ENCODE data around the gene ATG7. TPM values are rescaled to one million over a fixed set of nuclear protein-coding genes. Genes with fewer than 3 reads are reported as not detected.
"Not testable (repeated sequence)": the region's sequence is repeated elsewhere in the genome, so short reads cannot be mapped to it uniquely, and the experiment has no call there.

The ATG7 gene
- total RNA-seq, 8 experiments from 2014 or later = 16.9 to 39.4 (median 24.8) TPM

DNA sequence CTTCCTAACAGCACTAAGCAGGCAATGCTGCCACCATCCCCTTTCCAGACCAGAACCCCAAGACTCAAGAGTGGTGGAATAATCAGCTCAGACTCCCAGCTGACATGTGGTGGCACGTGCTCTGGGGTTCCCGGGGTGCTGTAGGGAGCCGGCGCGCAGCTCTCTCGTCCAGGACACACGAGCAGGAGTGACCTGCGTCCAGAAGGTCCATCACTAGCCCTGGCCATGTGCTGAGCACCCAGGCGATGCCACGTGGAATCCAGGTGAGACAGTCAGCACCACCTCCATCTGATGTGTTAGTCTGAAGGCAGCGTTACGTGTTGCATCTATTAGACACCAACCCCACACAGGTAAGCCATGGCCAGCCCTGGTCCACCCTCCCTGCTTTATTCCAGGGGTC, 293.3 kb downstream of the ATG7 start:
- Histone ChIP-seq H3K4me3 (no peak overlapping the region), H3K4me1 (replicated peaks in 1 of 2) (peaks cover 17 to 20% of the 10 kb centered on the region in 2 donors), H3K27ac (no peak overlapping the region)
- 90 to 100% (median 100%) methylated on average over 1 to 9 of the region's 12 CpGs; no CpG with 5 or more reads in 3 of the 10 experiments for WGBS, 10 experiments
- ATAC-seq (replicated peaks in 6 of 8) = no peak
- in situ Hi-C loops (cut with MboI; ENCODE audit: low pct_unique_long_range_greater_than_20kb in 2 of 9, low sequenced_read_pairs in 9 of 9, unreplicated experiment in 9 of 9) = no loop called here

DNA sequence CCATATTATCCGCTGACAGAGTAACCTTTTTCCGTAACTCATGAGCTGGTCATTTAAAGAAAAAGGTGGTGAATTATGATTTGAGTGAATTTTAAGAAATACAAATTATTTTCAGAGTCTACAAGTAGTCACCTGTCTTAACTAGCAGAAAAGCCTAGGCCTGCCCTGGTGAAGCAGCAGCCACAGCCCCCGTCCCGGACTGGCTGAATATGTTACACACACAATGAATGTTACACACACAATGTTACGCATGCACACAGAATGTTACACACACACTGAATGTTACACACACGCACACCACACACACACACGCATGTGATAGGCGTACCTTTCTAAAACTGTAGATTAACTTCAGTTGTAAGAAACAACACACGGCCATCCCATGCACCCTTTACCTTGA, 293.7 kb downstream of the ATG7 start:
- H3K27ac ChIP-seq = no peak overlapping the region
- 75 to 100% (median 97%) methylated on average over 2 to 9 of the region's 9 CpGs; no CpG with 5 or more reads in 1 of the 10 experiments for WGBS, 10 experiments
- in situ Hi-C loops (cut with MboI; ENCODE audit: low pct_unique_long_range_greater_than_20kb in 2 of 9, low sequenced_read_pairs in 9 of 9, unreplicated experiment in 9 of 9) = no loop called here
- peaks cover 18 to 20% of the 10 kb centered on the region in 2 donors for H3K4me1 ChIP-seq (replicated peaks in 1 of 2)
- no peak overlapping the region for H3K4me3 ChIP-seq
- no peak for ATAC-seq (replicated peaks in 6 of 8)

DNA sequence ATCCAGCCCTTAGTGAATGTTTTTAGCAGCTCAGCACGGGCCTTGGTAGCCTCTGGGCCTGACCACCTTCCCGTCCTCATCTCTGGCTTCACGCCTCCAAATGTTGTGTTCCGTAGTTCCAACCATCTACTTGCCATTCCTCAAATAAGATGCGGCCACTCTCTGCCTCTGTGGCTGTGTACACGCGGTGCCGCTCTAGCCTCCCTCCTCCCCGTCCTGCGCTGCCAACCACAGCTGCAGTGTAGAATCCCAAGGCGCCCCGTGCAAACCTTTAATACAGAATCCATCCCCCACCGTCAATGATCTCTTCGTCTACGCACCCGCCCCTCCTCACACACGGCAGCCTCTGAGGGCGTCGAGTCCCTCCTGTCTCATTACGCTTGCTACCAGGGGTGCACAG, 294.3 kb downstream of the ATG7 start:
- no peak overlapping the region for H3K4me3 ChIP-seq
- H3K4me1 ChIP-seq (replicated peaks in 1 of 2) = peaks cover 13 to 15% of the 10 kb centered on the region in 2 donors
- no peak overlapping the region for H3K27ac ChIP-seq
- WGBS, 10 experiments = 95 to 100% (median 100%) methylated on average over 1 to 19 of the region's 20 CpGs; no CpG with 5 or more reads in 1 of the 10 experiments
- no peak for ATAC-seq (replicated peaks in 6 of 8)
- in situ Hi-C loops (cut with MboI; ENCODE audit: low pct_unique_long_range_greater_than_20kb in 2 of 9, low sequenced_read_pairs in 9 of 9, unreplicated experiment in 9 of 9) = no loop called here

DNA sequence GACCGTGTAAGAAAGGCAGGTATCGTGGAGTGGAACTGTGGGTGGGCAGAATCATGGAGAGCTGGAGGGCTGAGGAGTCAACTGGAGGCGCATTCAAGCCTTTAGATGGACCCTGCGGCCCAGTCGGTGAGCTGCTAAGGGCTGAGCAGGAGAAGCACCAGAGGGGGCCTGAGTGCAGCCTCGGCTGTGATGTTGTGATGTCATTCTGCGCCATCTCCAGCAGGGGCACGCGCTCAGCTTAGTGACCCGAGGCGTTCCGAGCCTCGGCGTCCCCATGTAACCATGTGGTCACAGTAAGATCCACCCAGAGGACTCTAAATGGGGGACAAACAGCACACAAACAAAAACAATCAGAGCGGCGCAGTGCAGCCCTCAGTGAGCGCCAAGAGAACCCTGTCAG, 294.7 kb downstream of the ATG7 start:
- no peak for ATAC-seq (replicated peaks in 6 of 8)
- in situ Hi-C loops (cut with MboI; ENCODE audit: low pct_unique_long_range_greater_than_20kb in 2 of 9, low sequenced_read_pairs in 9 of 9, unreplicated experiment in 9 of 9) = no loop called here

DNA sequence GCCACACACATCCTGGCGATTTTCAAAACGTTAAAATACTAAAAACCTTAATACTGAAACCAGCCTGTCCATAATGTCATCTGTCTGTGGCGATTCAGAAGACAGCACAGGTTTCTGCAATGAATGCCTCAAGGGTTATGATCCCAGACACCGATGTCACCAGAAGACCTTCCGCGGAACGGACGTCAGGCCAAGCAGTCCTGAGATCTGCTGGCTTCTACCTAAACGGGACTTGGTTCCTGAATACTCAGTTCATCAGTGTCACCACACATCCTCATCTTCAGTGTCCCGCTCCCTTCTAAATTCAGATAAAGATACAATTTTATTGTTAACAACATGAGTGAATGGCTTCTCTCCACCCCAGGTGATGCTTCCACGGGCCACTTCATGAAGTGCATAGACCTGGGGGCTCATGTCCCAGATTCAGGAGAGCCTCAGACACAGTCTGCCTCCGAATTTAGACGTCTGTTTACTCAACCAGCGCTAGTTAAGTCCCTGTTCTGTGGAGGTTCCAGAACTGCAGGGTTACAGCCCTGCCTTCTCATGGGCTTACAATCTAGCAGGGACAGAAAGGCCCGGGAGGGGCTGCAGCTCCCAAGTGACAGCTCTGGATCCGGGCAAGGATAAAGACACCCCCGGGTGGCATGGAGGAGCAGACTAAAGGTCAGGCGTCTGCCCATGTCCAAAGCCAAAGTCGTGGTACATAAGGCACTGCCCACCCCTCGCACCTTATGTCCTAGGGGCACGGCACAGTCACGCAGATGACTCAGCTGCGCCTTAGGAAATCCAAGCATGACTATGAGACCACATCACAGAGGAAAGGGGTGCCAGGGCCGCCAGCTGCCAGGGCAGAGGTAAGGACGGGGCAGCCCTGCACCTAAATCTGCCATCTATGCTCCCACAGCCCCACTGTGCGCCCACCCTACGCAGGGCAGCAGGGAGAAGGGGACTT, 295.6 kb downstream of the ATG7 start:
- no peak overlapping the region for H3K27ac ChIP-seq

More for the DNA sequence above, 294.7 kb downstream of the ATG7 start:
- WGBS, 10 experiments = 80 to 100% (median 96%) methylated on average over 1 to 14 of the region's 17 CpGs; no CpG with 5 or more reads in 1 of the 10 experiments
- H3K4me3 ChIP-seq = no peak overlapping the region
- peaks cover 8 to 11% of the 10 kb centered on the region in 2 donors for H3K4me1 ChIP-seq (replicated peaks in 1 of 2)
- no peak overlapping the region for H3K27ac ChIP-seq

DNA sequence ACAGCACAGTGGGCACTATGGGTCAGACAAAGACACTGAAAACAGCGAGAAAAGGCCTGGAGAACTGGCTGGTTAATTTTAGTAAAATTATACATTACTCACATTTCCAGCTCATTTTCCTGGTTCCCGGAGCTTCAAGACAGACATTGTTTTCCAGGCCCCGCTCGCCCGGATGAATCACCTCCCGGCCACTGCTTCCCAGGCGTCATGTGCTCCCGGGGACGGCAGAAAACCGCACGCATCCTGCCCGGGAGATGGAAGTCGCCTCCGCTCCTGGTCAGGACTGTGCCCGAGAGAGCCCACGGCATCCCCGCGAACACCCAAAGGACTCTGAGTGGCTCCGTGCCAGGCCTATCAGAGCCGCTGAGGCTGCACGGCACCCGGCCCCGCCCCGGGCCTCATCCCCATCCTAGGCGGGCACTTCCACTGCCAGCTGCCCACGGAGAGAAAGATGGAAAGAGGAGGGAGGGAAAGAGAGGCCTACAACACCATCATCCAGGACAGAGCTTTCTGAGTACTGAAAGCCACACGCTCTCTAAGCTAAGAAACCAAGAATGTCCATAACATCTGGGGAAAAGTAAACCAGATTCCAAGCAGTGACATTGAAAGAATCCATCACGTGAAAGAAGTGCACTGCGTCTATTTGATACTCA, 296.4 kb downstream of the ATG7 start:
- ATAC-seq (replicated peaks in 6 of 8) = peak; percentile 20 to 91 (median 50)
- H3K27ac ChIP-seq = no peak overlapping the region
- no peak overlapping the region for H3K4me3 ChIP-seq
- WGBS, 10 experiments = 0 to 100% (median 88%) methylated on average over 1 to 13 of the region's 29 CpGs; no CpG with 5 or more reads in 3 of the 10 experiments
- peaks cover 8 to 11% of the 10 kb centered on the region in 2 donors for H3K4me1 ChIP-seq (replicated peaks in 1 of 2)
- in situ Hi-C loops (cut with MboI; ENCODE audit: low pct_unique_long_range_greater_than_20kb in 2 of 9, low sequenced_read_pairs in 9 of 9, unreplicated experiment in 9 of 9) = no loop called here

More for the DNA sequence above, 295.6 kb downstream of the ATG7 start:
- WGBS, 10 experiments = 78 to 98% (median 92%) methylated on average over 1 to 11 of the region's 27 CpGs
- in situ Hi-C loops (cut with MboI; ENCODE audit: low pct_unique_long_range_greater_than_20kb in 2 of 9, low sequenced_read_pairs in 9 of 9, unreplicated experiment in 9 of 9) = no loop called here
- ATAC-seq (replicated peaks in 6 of 8) = peak in 2 of 8 experiments; percentile 54 to 67
- H3K4me3 ChIP-seq = no peak overlapping the region
- H3K4me1 ChIP-seq (replicated peaks in 1 of 2) = peaks cover 8 to 11% of the 10 kb centered on the region in 2 donors

DNA sequence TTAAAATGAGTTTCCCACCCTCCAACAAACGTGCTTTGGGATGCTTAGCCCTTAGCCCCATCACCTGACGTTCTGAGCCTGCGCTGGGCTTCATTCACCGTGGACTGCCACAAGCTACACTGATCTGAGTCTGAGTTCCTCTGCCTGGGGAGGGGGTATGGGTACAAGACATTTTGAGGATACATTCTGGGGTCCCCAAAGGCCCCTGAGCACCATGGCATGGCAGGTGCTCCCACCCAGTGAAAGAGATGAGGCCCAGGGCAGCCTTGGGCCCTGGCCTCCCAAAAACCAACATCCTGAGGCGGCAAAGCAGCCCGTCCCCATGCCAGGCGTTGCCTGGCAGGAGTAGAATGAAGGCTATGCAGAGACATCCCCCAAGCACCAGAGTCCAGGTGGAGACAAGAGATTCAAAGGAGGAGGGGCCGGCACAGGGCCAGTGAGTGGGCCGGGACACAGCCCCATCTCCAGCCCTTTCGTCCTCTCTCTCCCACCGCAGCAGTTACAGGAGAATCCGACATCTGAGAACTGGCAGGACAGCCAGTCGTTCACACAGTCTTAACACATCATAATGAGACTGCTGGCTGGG, 297.1 kb downstream of the ATG7 start:
- Histone ChIP-seq H3K4me1 (replicated peaks in 1 of 2) (peaks cover 8 to 11% of the 10 kb centered on the region in 2 donors), H3K4me3 (no peak overlapping the region), H3K27ac (no peak overlapping the region)
- ATAC-seq (replicated peaks in 6 of 8) = no peak
- WGBS, 10 experiments = 68 to 94% (median 82%) methylated on average over 3 to 10 of the region's 13 CpGs; no CpG with 5 or more reads in 6 of the 10 experiments
- in situ Hi-C loops (cut with MboI; ENCODE audit: low pct_unique_long_range_greater_than_20kb in 2 of 9, low sequenced_read_pairs in 9 of 9, unreplicated experiment in 9 of 9) = no loop called here

DNA sequence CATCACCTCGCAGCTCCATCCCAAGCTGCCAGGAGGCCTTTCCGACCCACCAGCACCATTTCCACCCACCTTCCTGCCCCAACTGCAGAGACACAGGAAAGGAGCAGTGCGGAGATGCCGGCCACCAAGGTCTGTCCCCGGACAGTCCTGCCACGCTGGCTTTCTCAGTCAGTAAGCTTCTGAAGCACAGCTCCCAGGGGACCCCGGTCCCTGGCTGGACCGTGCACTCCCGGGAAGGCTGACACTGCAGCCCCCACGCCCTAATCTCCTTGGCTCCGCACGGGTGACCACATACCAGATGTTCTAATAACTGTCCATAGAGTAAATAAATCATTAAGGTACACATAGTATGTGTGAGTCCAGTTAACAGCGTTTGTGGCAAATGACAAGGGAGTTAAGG, 298.1 kb downstream of the ATG7 start:
- WGBS, 10 experiments = 45 to 89% (median 85%) methylated on average over 1 to 7 of the region's 13 CpGs; no CpG with 5 or more reads in 5 of the 10 experiments

DNA sequence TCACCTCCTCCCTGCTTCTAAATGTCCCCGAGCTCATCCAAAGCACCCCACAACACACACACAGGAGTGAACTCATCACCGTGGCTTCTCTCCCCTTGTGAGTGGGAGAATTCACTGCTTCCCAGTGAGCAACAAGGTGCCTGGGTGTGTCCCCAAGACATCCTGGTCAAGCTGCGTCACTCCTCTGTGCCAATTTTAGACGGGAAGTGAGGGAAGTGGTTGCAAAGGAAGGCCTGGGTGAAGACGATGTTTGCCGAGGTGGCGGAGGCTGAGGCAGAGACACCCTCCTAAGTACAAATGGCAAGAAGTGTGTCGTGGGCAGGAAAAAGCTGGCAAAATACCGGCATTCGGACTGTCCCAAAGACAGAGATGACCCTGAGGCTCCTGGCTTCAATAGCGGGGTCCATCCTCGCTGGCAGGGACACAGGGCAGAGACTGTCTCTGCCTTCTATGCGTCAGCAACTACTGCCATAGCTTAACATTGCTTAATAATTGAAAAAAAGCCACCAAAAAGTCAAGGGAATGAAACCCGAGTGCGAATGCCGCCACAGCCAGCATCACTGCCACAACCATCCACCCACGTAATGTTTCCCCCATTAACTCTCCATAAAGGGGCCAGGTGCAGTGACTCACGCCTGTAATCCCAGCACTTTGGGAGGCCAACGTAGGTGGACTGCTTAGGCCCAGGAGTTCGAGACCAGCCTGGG, 298.7 kb downstream of the ATG7 start:
- peak in 1 of 8 experiments; percentile 20 for ATAC-seq (replicated peaks in 6 of 8)
- peaks cover 8 to 11% of the 10 kb centered on the region in 2 donors for H3K4me1 ChIP-seq (replicated peaks in 1 of 2)
- 80 to 100% (median 89%) methylated on average over 1 to 10 of the region's 20 CpGs; no CpG with 5 or more reads in 2 of the 10 experiments for WGBS, 10 experiments
- in situ Hi-C loops (cut with MboI; ENCODE audit: low pct_unique_long_range_greater_than_20kb in 2 of 9, low sequenced_read_pairs in 9 of 9, unreplicated experiment in 9 of 9) = no loop called here
- peak overlapping the region; percentile 19 to 63 for H3K27ac ChIP-seq
- no peak overlapping the region for H3K4me3 ChIP-seq

More for the DNA sequence above, 298.1 kb downstream of the ATG7 start:
- in situ Hi-C loops (cut with MboI; ENCODE audit: low pct_unique_long_range_greater_than_20kb in 2 of 9, low sequenced_read_pairs in 9 of 9, unreplicated experiment in 9 of 9) = no loop called here
- peak overlapping the region in 1 of 2 donors; percentile 49 for H3K27ac ChIP-seq
- no peak overlapping the region for H3K4me3 ChIP-seq
- ATAC-seq (replicated peaks in 6 of 8) = peak in 6 of 8 experiments; percentile 16 to 95 (median 72)
- H3K4me1 ChIP-seq (replicated peaks in 1 of 2) = peaks cover 8 to 11% of the 10 kb centered on the region in 2 donors

DNA sequence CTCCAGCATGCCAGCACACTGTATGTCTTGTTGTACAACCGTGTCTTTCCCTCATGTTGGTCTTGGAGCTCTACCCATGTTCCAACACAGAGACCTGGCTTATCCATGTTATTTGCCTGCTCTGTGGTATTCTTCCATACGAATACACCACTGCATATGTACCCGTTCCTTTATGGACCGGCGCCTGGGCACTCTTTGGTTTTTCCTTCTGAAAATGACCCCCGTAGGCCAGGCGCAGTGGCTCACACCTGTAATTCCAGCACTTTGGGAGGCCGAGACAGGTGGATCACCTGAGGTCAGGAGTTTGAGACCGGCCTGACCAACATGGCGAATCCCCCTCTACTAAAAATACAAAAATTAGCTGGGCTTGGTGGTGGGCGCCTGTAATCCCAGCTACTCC, 300.5 kb downstream of the ATG7 start:
- peaks cover 11 to 12% of the 10 kb centered on the region in 2 donors for H3K4me1 ChIP-seq (replicated peaks in 1 of 2)
- H3K27ac ChIP-seq; in situ Hi-C loops (cut with MboI; ENCODE audit: low pct_unique_long_range_greater_than_20kb in 2 of 9, low sequenced_read_pairs in 9 of 9, unreplicated experiment in 9 of 9); ATAC-seq (replicated peaks in 6 of 8); H3K4me3 ChIP-seq: not testable (repeated sequence)
- 83 to 100% (median 98%) methylated on average over 2 to 11 of the region's 11 CpGs; no CpG with 5 or more reads in 2 of the 10 experiments for WGBS, 10 experiments

DNA sequence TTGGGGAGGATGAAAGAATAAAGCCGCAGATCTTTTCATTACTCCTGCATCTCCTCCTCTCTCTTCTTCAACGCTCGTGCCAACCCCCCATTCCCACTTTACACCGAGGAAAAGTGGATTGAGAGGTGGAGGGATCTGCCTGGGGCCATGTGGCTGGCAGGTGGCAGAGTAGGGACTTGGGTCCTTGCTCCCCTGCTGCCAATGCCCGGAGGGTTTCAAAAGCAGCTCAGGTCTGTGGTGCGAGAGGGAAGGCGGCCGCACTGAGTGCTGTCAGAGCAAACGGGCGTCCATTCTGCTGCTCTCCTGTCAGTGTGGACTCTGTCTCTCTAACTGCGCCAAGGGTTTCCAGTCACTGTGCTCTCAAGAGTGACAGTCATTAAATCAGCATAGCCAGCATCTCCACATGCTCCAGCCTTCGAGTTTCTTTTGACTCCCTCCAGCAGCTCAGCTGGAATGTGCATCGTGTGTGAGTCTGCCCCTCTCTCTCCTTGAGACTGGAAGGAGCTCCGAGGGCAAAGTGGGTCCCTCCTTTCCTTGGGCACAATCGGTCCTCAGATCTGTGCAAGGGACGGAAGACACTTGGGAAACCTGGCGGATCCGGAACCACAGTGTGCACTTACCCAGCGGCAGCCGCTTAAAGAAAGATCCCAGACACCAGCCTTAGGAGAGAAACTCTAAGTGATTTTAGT, 302.9 kb downstream of the ATG7 start:
- in situ Hi-C loops (cut with MboI; ENCODE audit: low pct_unique_long_range_greater_than_20kb in 2 of 9, low sequenced_read_pairs in 9 of 9, unreplicated experiment in 9 of 9) = no loop called here
- H3K4me3 ChIP-seq = no peak overlapping the region
- H3K27ac ChIP-seq = no peak overlapping the region
- H3K4me1 ChIP-seq (replicated peaks in 1 of 2) = peaks cover 7 to 11% of the 10 kb centered on the region in 2 donors
- 40 to 100% (median 75%) methylated on average over 1 to 6 of the region's 20 CpGs; no CpG with 5 or more reads in 5 of the 10 experiments for WGBS, 10 experiments
- ATAC-seq (replicated peaks in 6 of 8) = peak in 1 of 8 experiments; percentile 13

DNA sequence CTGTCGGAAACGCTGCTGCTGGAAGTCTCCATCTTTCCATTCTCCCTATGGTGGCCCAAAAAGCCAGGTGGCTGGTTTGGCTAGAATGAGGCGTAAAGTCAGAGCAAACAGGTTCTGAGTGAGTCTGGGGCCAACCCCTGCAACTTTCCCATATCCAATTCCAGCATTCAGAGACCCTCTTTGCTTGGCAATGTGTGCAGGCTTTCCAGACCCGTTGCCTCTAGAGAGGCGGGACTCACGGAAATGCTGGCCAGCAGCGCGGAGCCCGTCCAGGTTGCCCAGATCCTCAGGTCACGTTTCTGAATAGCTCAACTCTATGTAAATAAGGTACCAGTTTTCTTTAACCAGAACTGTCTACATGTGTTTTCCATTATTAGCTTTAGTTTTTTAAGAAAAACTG, 303.5 kb downstream of the ATG7 start:
- in situ Hi-C loops (cut with MboI; ENCODE audit: low pct_unique_long_range_greater_than_20kb in 2 of 9, low sequenced_read_pairs in 9 of 9, unreplicated experiment in 9 of 9) = no loop called here
- H3K4me3 ChIP-seq = no peak overlapping the region
- no peak for ATAC-seq (replicated peaks in 6 of 8)
- 80 to 100% (median 95%) methylated on average over 1 to 9 of the region's 10 CpGs; no CpG with 5 or more reads in 6 of the 10 experiments for WGBS, 10 experiments
- H3K4me1 ChIP-seq (replicated peaks in 1 of 2) = peaks cover 3 to 7% of the 10 kb centered on the region in 2 donors
- H3K27ac ChIP-seq = no peak overlapping the region
